Measurements from ENCODE around the gene ORAI1. TPM values are rescaled to one million over a fixed set of nuclear protein-coding genes. Genes with fewer than 3 reads are reported as not detected.

Gene ORAI1
- total and polyA plus RNA-seq, 2 of the 13 experiments (the other 11 are each of a cell fraction or from before 2014, with no cell fraction given) = 9.2 to 17.2 TPM

GRCh38 chr12:121626087-121626852 lies at the start of gene ORAI1 (continued):
- TF ChIP-seq NONO (IDR thresholded peaks at IDR 0.05) (no peak), NONO (CRISPR knock-in tag; conservative IDR thresholded peaks at IDR 0.05) (no peak), ZBTB1 (CRISPR knock-in tag; IDR thresholded peaks at IDR 0.05; ENCODE audit: borderline replicate concordance) (no peak), ZNF343 (CRISPR knock-in tag; IDR thresholded peaks at IDR 0.05) (no peak), HNRNPUL1 (IDR thresholded peaks at IDR 0.05; ENCODE audit: low read depth, low read length) (no peak), ZNF10 (CRISPR knock-in tag; IDR thresholded peaks at IDR 0.05; ENCODE audit: borderline replicate concordance, low read depth) (no peak), ZNF737 (CRISPR knock-in tag; IDR thresholded peaks at IDR 0.05; ENCODE audit: borderline replicate concordance) (no peak), GPBP1L1 (CRISPR knock-in tag; IDR thresholded peaks at IDR 0.05) (no peak), ZFYVE20 (CRISPR knock-in tag; IDR thresholded peaks at IDR 0.05; ENCODE audit: borderline replicate concordance, low read depth) (no peak), MEIS1 (CRISPR knock-in tag; IDR thresholded peaks at IDR 0.05; ENCODE audit: borderline replicate concordance) (no peak), ZNF792 (CRISPR knock-in tag; IDR thresholded peaks at IDR 0.05) (no peak), GPN1 (CRISPR knock-in tag; IDR thresholded peaks at IDR 0.05; ENCODE audit: borderline replicate concordance) (no peak), ZNF224 (CRISPR knock-in tag; IDR thresholded peaks at IDR 0.05) (no peak), ZNF614 (CRISPR knock-in tag; IDR thresholded peaks at IDR 0.05; ENCODE audit: borderline replicate concordance) (peak; percentile 56; the same call in 1 of the 2 replicates), ZNF468 (CRISPR knock-in tag; IDR thresholded peaks at IDR 0.05) (no peak), ZNF83 (CRISPR knock-in tag; IDR thresholded peaks at IDR 0.05; ENCODE audit: borderline replicate concordance) (no peak), HMG20A (CRISPR knock-in tag; IDR thresholded peaks at IDR 0.05; ENCODE audit: borderline replicate concordance) (peak; percentile 43; the same call in 1 of the 2 replicates), ZNF75D (CRISPR knock-in tag; IDR thresholded peaks at IDR 0.05; ENCODE audit: borderline replicate concordance) (no peak), ZNF652 (CRISPR knock-in tag; IDR thresholded peaks at IDR 0.05; ENCODE audit: borderline replicate concordance, low read depth) (no peak), ARID4A (CRISPR knock-in tag; IDR thresholded peaks at IDR 0.05; ENCODE audit: borderline replicate concordance) (no peak; the same call in 1 of the 2 replicates), TEAD2 (CRISPR knock-in tag; IDR thresholded peaks at IDR 0.05) (no peak)
- TF ChIP-seq, protein P1, sequence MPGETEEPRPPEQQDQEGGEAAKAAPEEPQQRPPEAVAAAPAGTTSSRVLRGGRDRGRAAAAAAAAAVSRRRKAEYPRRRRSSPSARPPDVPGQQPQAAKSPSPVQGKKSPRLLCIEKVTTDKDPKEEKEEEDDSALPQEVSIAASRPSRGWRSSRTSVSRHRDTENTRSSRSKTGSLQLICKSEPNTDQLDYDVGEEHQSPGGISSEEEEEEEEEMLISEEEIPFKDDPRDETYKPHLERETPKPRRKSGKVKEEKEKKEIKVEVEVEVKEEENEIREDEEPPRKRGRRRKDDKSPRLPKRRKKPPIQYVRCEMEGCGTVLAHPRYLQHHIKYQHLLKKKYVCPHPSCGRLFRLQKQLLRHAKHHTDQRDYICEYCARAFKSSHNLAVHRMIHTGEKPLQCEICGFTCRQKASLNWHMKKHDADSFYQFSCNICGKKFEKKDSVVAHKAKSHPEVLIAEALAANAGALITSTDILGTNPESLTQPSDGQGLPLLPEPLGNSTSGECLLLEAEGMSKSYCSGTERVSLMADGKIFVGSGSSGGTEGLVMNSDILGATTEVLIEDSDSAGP (CRISPR knock-in tag; IDR thresholded peaks at IDR 0.05; ENCODE audit: borderline replicate concordance) = peak; percentile 63; the same call in 1 of the 2 replicates
